Ishikawa (cell line): ENCODE measurements around the gene CCL11.

Source experiments
- CEBPB ChIP-seq: IDR thresholded peaks from 2 replicates; pipeline ENCODE4 v1.6.1; 2012
- CREB1 ChIP-seq: IDR thresholded peaks from 2 replicates; pipeline ENCODE4 v1.6.1; 2012; ENCODE audit warnings: low read depth
- EGR1 ChIP-seq: IDR thresholded peaks from 2 replicates; pipeline ENCODE4 v1.6.1; 2012
- EP300 ChIP-seq: IDR thresholded peaks from 2 replicates; pipeline ENCODE4 v1.6.1; 2012; ENCODE audit warnings: borderline replicate concordance
- FOXM1 ChIP-seq: IDR thresholded peaks from 2 replicates; pipeline ENCODE4 v1.6.1; 2012; ENCODE audit warnings: low read depth, borderline replicate concordance
- MAX ChIP-seq: IDR thresholded peaks from 2 replicates; pipeline ENCODE4 v1.6.1; 2012
- NFIC ChIP-seq: IDR thresholded peaks from 2 replicates; pipeline ENCODE4 v1.6.1; 2012
- RAD21 ChIP-seq: IDR thresholded peaks from 2 replicates; pipeline ENCODE4 v1.6.1; 2012; ENCODE audit warnings: low read depth
- REST ChIP-seq: IDR thresholded peaks from 2 replicates; pipeline ENCODE4 v1.6.1; 2012; ENCODE audit warnings: low read depth, mild to moderate bottlenecking
- TAF1 ChIP-seq: IDR thresholded peaks from 2 replicates; pipeline ENCODE4 v1.6.1; 2012; ENCODE audit warnings: low read depth, mild to moderate bottlenecking
- TCF12 ChIP-seq: IDR thresholded peaks from 2 replicates; pipeline ENCODE4 v1.6.1; 2012; ENCODE audit warnings: low read depth
- TEAD4 ChIP-seq: IDR thresholded peaks from 2 replicates; pipeline ENCODE4 v1.6.1; 2012
- YY1 ChIP-seq: IDR thresholded peaks from 2 replicates; pipeline ENCODE4 v1.6.1; 2012; ENCODE audit warnings: low read depth
- ZBTB7A ChIP-seq: IDR thresholded peaks from 2 replicates; pipeline ENCODE4 v1.6.1; 2012; ENCODE audit warnings: low read depth
- TF ChIP-seq, protein P1 (sequence below): IDR thresholded peaks from 2 replicates; pipeline ENCODE4 v1.6.1; 2012

The CCL11 gene

DNA sequence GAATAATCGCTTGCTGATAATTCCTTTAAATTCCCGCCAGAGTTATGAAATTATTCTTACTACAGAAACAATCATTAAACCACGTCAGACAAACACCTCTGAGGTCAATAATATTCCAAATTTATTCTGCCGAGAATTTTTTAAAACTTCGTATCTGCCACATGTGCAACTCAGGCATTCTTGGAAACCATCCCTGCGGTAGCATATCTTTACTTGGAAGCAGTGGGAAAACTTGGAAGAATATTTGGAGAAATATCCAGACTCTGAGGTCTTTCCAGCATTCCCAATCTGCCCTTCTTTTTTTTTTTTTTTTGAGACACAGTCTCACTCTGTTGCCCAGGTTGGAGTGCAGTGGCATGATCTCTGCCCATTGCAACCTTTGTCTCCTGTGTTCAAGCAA, 2.0 kb upstream of the CCL11 start:
- TF ChIP-seq TAF1 (no peak), REST (no peak), TCF12 (no peak), CEBPB (no peak), CREB1 (no peak), RAD21 (no peak), EGR1 (no peak), TEAD4 (no peak), MAX (no peak), NFIC (no peak), FOXM1 (no peak), YY1 (no peak), EP300 (no peak), ZBTB7A (no peak)
- TF ChIP-seq, protein P1, sequence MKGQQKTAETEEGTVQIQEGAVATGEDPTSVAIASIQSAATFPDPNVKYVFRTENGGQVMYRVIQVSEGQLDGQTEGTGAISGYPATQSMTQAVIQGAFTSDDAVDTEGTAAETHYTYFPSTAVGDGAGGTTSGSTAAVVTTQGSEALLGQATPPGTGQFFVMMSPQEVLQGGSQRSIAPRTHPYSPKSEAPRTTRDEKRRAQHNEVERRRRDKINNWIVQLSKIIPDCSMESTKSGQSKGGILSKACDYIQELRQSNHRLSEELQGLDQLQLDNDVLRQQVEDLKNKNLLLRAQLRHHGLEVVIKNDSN = no peak

GRCh38 chr17:34287875-34288274, 2.3 kb downstream of the CCL11 start:
- TF ChIP-seq EP300 = no peak
- no peak for TF ChIP-seq TAF1
- no peak for TF ChIP-seq YY1
- no peak for TF ChIP-seq REST
- no peak for TF ChIP-seq CEBPB
- no peak for TF ChIP-seq CREB1
- TF ChIP-seq TCF12 = no peak
- no peak for TF ChIP-seq TEAD4
- TF ChIP-seq, protein P1 = no peak
- no peak for TF ChIP-seq RAD21
- TF ChIP-seq EGR1 = no peak
- TF ChIP-seq MAX = no peak
- TF ChIP-seq NFIC = no peak
- no peak for TF ChIP-seq ZBTB7A
- TF ChIP-seq FOXM1 = no peak

DNA sequence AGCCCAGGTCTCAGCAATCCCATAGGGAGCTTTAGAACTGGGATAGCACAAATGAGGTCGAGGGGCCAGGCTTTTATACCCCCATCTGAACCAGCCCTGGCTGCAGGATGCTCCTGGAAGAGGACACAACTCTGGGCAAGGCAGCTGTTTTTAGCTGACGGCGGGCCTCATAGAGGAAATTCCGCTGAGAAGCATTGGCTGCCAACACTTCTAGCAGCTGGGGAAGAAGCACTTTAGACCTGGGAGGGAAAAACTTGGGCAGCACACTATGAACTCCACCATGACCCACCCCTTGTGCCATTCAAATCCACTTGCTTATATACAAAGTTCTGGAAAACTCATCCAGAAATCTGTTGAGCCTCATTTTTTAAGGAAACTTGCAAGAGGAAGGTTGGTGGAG, 5.0 kb downstream of the CCL11 start:
- TF ChIP-seq MAX = no peak
- no peak for TF ChIP-seq EGR1
- TF ChIP-seq FOXM1 = no peak
- TF ChIP-seq TCF12 = no peak
- no peak for TF ChIP-seq NFIC
- TF ChIP-seq TAF1 = no peak
- TF ChIP-seq CREB1 = no peak
- TF ChIP-seq, protein P1 = no peak
- no peak for TF ChIP-seq RAD21
- TF ChIP-seq YY1 = no peak
- TF ChIP-seq CEBPB = no peak
- TF ChIP-seq TEAD4 = no peak
- no peak for TF ChIP-seq ZBTB7A
- no peak for TF ChIP-seq REST
- TF ChIP-seq EP300 = no peak

DNA sequence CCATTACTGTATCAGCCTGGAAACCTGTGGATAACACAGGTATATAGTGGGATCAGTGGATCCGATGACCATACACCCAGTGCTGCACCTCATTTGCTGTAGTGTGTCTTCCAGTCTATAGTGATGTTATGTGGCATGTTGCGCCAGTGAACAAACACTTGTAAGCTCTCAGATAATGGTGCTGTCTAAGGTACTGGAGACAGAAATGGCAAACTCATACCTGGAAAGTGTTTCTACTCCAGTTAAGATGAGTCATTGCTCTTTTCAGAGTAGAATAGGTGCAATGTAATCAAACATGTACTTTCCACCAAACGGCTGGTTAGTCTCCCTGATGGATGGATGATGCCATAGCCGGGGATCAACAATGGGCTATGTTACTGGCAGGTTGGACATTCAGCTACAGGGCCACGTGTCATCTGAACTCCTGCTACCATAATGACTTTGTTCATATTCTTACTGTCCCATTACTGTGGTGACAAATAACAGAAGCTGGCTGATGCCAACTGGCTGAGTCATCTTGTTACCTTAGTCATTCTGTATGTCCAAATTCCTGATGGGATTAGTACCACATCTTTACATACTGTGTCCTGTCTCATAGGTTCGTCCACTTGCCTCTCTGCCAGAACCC, 6.3 kb downstream of the CCL11 start:
- no peak for TF ChIP-seq ZBTB7A
- TF ChIP-seq REST = peak; percentile 63
- TF ChIP-seq YY1 = no peak
